GM08714 (cell line): ENCODE measurements around the gene AMZ2.
"Not testable (repeated sequence)": the region's sequence is repeated elsewhere in the genome, so short reads cannot be mapped to it uniquely, and the experiment has no call there.

Experiments used
- H3K4me3 ChIP-seq: fragments of 200-500 bp; sonication (Bioruptor generic); 2 replicates; pipeline ENCODE4 v1.5.1; 2014; ENCODE audit warnings: mild to moderate bottlenecking, low read length, inconsistent platforms
- ZNF274 ChIP-seq: IDR thresholded peaks from 2 replicates; pipeline ENCODE4 v1.6.1; 2012; ENCODE audit warnings: mild to moderate bottlenecking, low read depth, low read length

The AMZ2 gene

GRCh38 chr17:68247445-68248198 lies at the start of gene AMZ2:
TSS of gene AMZ2 (plus strand) at chr17:68248043. CDS start at chr17:68250188, 2,145 bp downstream.
- H3K4me3 ChIP-seq = peak within 1 kb of the TSS; percentile 66
- no peak for TF ChIP-seq ZNF274

- no peak for TF ChIP-seq ZNF274
- no peak overlapping the region; the same call in 1 of the 2 replicates for H3K4me3 ChIP-seq
These were observed 48.7 kb upstream of the AMZ2 start for GRCh38 chr17:68198931-68199836.

- peak overlapping the region; percentile 13; the same call in 1 of the 2 replicates for H3K4me3 ChIP-seq
- no peak for TF ChIP-seq ZNF274
These were observed 47.8 kb upstream of the AMZ2 start for GRCh38 chr17:68199837-68200688.

GRCh38 chr17:68200689-68201417 lies 47.0 kb upstream of the AMZ2 start:
- TF ChIP-seq ZNF274 = no peak
- H3K4me3 ChIP-seq = peak overlapping the region; percentile 13; the same call in 1 of the 2 replicates

- not testable (repeated sequence) for H3K4me3 ChIP-seq
These were observed 46.4 kb upstream of the AMZ2 start for GRCh38 chr17:68201418-68201771.

GRCh38 chr17:68202321-68202720 lies 45.5 kb upstream of the AMZ2 start:
- not testable (repeated sequence) for H3K4me3 ChIP-seq

- no peak for TF ChIP-seq ZNF274
- H3K4me3 ChIP-seq = peak overlapping the region; percentile 93
These were observed 43.1 kb upstream of the AMZ2 start for GRCh38 chr17:68204736-68205135.

GRCh38 chr17:68205251-68205807 lies 42.5 kb upstream of the AMZ2 start:
- no peak for TF ChIP-seq ZNF274
- H3K4me3 ChIP-seq = peak overlapping the region; percentile 93

- no peak for TF ChIP-seq ZNF274
- H3K4me3 ChIP-seq = peak overlapping the region; percentile 93
These were observed 41.8 kb upstream of the AMZ2 start for GRCh38 chr17:68205808-68206720.

GRCh38 chr17:68207651-68208253 lies 40.1 kb upstream of the AMZ2 start:
- no peak overlapping the region for H3K4me3 ChIP-seq
- TF ChIP-seq ZNF274 = no peak

- not testable (repeated sequence) for H3K4me3 ChIP-seq
These were observed 39.2 kb upstream of the AMZ2 start for GRCh38 chr17:68208651-68209050.

- H3K4me3 ChIP-seq = not testable (repeated sequence)
These were observed 38.5 kb upstream of the AMZ2 start for GRCh38 chr17:68209191-68209900.
